H1 (cell line): ENCODE measurements around the gene PTPN2.

Experiments used
- ASH2L ChIP-seq: fragments of 200-600, 300-600 bp; sonication (generic); IDR thresholded peaks from one replicate; pipeline ENCODE4 v1.7.1; 2017; ENCODE audit warnings: low read length
- NANOG ChIP-seq: IDR thresholded peaks from 2 replicates; pipeline ENCODE4 v1.6.1; 2011; ENCODE audit warnings: low read length, low read depth, mild to moderate bottlenecking, inconsistent platforms; ENCODE audit not compliant: insufficient read depth, poor library complexity, severe bottlenecking
- PHF8 ChIP-seq: fragments of 200-600 bp; sonication (generic); conservative IDR thresholded peaks from 2 replicates; pipeline ENCODE4 v1.7.1; 2012; ENCODE audit warnings: low read depth, mild to moderate bottlenecking, inconsistent platforms, low read length, moderate library complexity
- POLR2A ChIP-seq, 2 experiments: IDR thresholded peaks; 1 replicate in 1 of 2; 2 replicates in 1 of 2; pipeline ENCODE4 v1.6.1; 2011; ENCODE audit warnings: low read depth in 2 of 2, low read length in 2 of 2, mild to moderate bottlenecking in 2 of 2; ENCODE audit errors: control extremely low read depth in 1 of 2
- POLR2AphosphoS5 ChIP-seq: IDR thresholded peaks from 2 replicates; pipeline ENCODE4 v1.6.1; 2011; ENCODE audit warnings: low read depth, low read length
- RXRA ChIP-seq: IDR thresholded peaks from 2 replicates; pipeline ENCODE4 v1.6.1; 2011; ENCODE audit warnings: low read depth, mild to moderate bottlenecking, low read length, moderate library complexity; ENCODE audit not compliant: insufficient read depth
- ZNF274 ChIP-seq: IDR thresholded peaks from 2 replicates; pipeline ENCODE4 v1.7.0; 2012; ENCODE audit warnings: low read length, borderline replicate concordance; ENCODE audit errors: extremely low read depth
- TF ChIP-seq, protein P1 (sequence below), 3 experiments: IDR thresholded peaks; 1 replicate in 2 of 3; 2 replicates in 1 of 3; pipeline versions ENCODE4 v1.5.1 to v1.6.1; 2011; ENCODE audit warnings: low read length in 3 of 3, mild to moderate bottlenecking in 3 of 3, inconsistent platforms in 2 of 3, low read depth in 1 of 3, moderate library complexity in 1 of 3; ENCODE audit not compliant: insufficient read depth in 1 of 3; ENCODE audit errors: control extremely low read depth in 1 of 3
- TF ChIP-seq, protein P2 (sequence below): IDR thresholded peaks from 2 replicates; pipeline ENCODE4 v1.6.1; 2011; ENCODE audit warnings: low read depth, mild to moderate bottlenecking, low read length; ENCODE audit not compliant: insufficient read depth

DNA sequence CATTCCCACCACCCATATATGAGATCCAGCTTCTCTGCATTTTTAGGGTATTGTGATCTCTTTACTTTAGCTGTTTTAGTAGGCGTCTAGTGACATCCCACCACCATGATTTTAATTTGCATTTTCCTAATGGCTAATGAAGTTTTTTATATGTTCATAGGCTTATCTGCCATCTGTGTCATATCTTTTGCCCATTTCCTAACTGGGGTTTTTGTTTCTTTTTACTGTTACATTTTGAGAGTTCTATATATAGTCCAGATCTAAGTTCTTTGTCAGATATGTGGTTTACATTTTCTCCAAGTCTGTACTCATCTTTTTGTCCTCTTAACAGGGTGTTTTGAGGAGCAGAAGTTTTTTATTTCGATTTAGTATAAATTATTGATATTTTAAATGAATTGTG, 39.6 kb downstream of the PTPN2 start:
- TF ChIP-seq, protein P1, sequence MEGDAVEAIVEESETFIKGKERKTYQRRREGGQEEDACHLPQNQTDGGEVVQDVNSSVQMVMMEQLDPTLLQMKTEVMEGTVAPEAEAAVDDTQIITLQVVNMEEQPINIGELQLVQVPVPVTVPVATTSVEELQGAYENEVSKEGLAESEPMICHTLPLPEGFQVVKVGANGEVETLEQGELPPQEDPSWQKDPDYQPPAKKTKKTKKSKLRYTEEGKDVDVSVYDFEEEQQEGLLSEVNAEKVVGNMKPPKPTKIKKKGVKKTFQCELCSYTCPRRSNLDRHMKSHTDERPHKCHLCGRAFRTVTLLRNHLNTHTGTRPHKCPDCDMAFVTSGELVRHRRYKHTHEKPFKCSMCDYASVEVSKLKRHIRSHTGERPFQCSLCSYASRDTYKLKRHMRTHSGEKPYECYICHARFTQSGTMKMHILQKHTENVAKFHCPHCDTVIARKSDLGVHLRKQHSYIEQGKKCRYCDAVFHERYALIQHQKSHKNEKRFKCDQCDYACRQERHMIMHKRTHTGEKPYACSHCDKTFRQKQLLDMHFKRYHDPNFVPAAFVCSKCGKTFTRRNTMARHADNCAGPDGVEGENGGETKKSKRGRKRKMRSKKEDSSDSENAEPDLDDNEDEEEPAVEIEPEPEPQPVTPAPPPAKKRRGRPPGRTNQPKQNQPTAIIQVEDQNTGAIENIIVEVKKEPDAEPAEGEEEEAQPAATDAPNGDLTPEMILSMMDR (IDR thresholded peaks at IDR 0.05; ENCODE audit: control extremely low read depth in 1 of 3, insufficient read depth in 1 of 3, low read depth in 1 of 3, low read length in 3 of 3): no peak
- TF ChIP-seq ASH2L: no peak
- TF ChIP-seq NANOG: no peak
- no peak for TF ChIP-seq POLR2A (IDR thresholded peaks at IDR 0.05; ENCODE audit: control extremely low read depth in 1 of 2, low read depth in 2 of 2, low read length in 2 of 2)
- TF ChIP-seq POLR2AphosphoS5: no peak
- TF ChIP-seq PHF8: no peak
- TF ChIP-seq, protein P2, sequence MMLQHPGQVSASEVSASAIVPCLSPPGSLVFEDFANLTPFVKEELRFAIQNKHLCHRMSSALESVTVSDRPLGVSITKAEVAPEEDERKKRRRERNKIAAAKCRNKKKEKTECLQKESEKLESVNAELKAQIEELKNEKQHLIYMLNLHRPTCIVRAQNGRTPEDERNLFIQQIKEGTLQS: no peak
- no peak for TF ChIP-seq ZNF274
- no peak for TF ChIP-seq RXRA
